ENCODE measurements around the gene CRYBA4.

The CRYBA4 gene

DNA sequence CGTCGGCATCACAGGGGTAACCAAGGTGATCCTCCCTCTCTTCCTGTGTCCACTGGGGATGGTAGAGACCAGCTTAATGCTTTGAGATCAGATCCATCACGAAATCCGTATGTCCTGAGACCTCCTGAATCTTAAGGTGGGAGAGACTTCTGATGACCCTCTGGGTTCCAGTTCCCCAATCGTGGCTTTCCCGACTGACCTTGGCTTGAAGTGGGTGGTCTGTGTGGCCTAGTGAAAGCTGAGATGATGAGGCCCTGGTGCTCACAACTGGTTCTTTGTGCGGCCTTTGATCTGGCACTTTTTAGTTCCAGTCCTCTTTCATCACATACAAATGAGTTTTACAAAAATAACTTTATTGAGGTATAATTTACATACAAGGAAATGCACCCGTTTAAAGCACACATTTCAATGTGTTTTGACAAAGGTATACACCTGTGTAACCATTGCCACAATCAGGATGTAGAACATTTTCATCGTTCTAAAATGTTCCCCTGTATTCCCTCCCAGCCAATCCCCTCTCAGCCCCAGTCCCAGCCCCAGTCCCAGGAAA is 41.7 kb downstream of the CRYBA4 start:
- no peak for DNase-seq

DNA sequence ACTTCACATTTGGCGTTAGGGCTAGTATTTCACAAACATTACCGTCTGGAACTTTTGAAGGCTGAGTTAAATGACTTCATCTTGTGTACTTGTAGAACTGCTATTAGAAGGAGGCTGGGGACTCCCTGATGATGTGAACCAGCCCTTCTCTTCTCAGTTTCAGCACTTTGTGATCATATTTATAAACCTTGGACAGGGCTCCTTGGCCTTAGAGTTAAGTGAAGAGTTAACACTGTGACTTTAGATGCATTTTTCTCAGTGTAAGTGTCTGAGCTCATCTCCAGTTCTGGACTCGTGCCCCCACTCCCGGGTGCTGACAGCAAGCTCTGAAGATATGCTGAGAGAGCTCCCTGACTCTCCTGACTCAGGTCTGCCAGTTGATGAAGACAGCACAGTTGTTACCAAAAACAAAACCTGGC is 44.1 kb downstream of the CRYBA4 start:
- DNase-seq, result no peak

DNA sequence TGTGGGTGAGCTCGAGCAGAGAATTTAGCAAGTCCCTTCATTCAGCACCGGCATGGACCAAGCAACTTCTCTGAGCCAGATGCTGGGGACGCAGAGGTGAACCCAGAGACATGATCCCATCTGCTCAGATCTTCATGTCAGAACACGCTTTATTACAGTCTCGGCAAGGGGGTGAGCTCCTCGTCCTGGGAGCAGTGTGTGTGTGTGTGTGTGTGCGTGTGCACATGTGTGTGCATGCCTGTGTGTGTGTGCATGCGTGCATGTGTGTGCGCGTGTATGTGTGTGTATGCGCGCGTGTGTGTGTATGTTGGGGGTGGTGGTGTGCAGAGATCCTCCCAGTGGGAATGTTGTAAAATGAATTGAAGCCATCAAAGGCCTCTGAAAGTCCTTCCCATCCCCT is 45.4 kb downstream of the CRYBA4 start:
- no peak for DNase-seq

DNA sequence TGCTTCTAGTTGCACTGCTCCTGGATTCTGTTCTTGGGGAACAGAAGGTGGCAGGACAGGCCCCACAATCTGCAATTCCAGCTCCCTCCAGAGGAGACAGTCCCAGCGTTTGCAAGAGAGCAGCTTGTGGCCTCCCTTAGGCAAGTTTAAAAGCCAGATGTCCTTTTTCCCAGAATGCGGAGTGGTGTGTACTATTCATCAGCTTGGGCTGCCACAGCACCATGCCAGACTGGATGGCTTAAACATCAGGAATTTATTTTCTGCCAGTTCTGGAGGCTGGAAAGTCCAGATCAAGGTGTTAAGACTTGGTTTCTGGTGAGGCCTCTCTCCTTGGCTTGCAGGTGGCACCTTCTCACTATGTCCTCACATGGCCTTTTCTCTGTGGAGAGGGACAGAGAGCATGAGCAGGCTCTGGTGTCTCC is 47.3 kb downstream of the CRYBA4 start:
- no peak for DNase-seq

DNA sequence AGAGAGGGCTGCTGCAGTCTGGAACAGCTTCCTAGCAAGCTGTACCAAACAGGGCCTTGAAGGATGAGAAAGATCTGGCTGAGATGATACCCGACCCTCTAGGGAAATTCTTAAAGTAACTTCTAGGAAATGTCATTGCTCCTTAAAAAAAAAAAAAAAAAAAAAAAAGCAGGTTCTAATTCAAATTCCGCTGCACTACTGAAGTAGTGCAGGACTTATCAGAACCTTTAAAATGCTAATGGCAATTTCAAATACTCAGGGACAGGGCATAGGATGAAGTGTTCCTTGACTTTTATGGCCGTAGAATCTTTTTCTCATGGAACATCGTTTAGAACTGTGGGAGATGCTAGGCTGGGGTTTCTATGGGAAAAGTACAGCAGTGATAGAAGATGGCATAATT is 48.7 kb downstream of the CRYBA4 start:
- no peak for DNase-seq

DNA sequence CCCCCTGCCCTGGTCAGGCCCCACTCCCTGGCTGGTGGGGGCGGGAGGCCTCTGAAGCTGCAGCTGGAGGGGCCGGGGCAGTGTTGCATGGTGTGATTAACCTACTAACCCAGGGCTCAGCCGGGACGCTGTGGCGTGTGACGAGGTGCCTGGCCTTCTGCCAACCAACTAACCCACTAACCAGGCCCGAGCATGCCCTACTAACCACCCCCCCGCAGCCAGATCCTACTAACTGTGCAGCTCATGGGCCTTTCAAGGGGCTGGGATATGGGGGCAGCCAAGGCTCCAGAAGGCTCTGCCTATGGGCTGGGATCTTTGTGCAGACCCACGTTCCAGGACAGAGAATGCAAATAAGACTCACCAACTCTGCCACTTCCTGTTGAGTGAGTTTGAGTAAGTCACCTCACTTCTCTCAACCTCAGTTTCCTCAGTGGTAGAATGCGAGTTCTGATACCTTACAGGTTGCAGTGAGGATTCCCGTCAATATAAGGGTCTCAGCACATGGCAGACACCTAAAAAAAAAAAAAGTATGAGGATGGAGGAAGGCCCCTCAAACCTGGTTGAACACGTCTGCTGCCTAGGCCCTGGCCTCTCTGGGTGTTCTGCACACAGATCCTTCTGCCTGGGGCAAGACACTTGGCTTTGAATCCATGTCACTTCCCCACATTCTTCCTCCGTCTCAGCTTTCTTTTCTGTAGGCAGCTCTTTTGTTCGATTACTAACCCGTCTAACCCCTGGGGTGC is 49.7 kb downstream of the CRYBA4 start:
- DNase-seq, result no peak

DNA sequence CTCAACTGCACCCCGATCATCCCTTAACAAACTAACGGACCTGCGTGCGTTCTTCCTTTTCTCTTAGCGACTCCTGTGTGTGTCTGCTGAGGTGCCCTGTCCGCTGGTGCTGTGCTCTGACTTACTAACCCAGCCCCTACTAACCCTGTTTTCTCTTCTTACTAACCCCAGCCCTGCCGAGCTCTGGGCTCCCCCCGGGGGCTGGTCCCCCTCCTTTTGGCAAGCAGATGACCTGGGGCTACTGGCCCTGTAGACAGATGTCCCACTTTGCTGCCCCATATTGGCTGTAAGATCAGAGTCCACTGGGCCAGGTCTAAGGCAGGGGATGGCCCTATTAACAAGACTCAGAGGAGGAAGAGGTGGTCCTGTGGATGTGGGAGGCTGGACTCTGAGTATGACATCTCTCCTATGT is 50.3 kb downstream of the CRYBA4 start:
- no peak for DNase-seq

DNA sequence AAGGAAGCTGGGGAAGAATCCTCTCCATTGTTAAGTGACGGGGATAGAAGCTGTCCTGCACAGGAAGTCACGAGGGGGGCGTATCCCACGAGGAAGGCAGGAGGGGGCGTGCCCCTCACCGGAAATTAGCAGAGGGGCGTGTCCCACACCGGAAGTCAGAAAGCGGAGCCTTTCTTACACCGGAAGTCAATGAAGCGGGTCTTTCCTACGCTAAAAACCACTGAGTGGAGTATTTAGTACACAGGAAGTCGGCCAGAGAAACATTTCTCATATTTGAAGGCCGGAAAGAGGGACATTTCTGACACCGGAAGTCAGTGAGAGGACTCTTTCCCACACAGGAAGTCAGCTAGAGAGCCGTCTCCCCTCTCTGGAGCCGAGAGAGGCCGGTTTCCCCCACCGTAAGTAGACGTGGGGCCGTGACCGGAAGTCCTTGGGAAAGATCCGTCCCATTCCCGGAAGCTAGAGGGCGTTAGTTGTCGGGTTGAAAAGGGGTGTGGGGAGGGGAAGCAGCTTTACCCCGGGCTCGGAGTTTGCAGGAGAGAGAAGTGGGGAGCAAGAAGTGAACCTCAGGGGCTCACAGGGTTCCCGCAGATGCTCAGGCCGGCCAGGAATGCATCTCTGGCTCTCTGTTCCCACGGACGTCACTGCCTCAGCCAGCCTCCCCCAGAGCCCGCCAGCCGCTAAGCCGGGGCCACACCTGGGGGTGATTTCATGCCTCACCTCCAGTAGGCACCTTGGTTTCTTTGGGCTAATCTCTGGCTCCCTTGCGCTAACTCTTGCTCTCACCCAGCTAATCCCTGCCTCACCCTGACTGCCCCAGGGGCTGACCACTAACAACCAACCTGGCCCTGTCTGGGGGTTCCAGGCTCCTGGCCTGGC is 51.1 kb downstream of the CRYBA4 start:
- DNase-seq, result peak; percentile 17 to 46

DNA sequence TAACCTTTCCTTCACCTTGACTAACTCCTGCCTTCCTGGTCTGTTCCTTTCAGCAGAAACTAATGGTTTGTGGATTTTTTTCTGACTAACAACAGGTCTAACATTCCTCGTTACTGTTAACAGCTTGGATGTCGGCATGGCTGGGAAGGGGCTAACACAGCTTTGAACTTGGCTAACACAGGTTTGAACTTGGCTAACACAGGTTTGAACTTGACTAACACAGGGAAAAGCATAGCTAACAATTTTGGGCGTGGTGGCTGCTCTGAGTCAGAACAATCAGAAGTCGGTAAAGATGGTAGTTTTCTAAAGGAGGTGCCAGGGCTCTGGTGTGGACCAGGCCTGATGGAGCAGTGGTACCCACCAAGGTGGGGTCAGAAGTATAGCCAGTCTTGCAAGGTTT is 51.7 kb downstream of the CRYBA4 start:
- no peak for DNase-seq

DNA sequence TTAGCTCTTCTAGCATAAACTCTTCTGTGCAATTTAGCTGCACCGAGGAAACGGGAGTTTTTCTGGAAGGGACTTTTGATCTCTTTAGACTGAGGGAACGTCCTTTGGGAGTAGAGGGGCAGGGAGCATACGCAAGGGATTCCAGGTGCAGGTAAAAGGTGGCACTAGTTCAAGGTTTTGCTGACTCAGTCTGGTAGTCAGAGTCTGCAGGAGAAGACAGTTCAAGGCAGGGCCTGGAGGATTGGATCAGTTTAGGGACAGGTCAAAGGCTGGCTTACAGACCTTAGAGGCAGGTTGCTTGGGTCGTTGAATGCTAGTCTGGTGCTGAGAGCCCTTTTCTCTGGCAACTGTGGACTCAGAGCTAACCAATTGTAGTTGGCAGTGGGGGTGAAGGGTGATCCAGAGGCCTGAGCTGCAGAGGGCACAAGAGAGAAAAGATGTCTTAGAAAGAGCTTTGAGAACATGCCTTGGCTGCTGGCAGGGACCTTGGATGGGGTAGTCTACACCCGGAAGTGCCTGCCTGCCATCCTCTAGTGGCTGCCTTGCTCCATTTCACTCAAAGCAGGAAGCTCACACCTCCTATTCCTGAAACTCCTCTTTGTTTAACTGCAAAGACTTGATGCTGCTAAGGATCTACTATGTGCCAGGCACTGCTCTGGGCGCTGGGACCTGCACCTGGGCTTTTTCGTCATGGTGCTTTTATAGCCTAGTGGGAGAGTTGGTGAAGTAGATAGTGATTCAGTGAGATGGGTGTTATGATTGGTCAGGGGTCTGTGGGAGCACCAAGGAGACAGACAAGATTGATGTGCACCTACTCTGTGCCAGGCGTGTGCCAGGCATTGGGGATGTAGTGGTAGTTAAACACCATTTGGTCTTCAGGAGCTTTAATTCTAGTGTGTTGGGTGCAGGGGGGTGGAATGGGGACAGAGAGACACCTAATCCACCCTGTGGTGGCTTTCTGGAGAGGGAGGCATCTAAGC is 52.7 kb downstream of the CRYBA4 start:
- no peak for DNase-seq

DNA sequence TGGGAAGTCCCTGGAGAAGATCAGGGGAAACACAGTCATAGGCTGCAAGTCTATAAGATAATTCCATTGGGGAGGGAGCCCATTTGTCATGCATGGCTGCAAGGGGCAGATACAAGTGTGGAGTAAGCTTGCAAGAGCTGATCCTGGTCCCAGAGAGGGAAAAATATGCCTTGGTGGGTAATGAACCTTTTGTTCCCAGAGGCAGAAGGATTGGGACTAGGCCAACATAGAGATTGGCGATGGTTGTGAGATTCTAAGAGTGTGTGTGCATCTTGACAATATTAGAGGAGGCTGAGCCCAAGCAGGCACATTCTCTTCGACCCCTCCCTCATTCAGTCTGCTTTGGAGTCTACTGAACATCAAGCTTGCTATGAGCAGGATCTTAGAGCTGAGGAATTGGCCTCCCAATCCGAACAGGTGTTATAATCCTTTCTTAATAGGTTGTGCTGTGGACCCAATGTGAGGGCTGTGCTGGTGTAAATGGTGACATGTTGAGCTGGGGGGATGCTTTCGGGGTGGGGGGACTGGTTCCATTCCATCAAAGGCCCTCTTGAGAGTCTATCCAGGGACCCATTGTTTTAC is 54.0 kb downstream of the CRYBA4 start:
- DNase-seq, result no peak

DNA sequence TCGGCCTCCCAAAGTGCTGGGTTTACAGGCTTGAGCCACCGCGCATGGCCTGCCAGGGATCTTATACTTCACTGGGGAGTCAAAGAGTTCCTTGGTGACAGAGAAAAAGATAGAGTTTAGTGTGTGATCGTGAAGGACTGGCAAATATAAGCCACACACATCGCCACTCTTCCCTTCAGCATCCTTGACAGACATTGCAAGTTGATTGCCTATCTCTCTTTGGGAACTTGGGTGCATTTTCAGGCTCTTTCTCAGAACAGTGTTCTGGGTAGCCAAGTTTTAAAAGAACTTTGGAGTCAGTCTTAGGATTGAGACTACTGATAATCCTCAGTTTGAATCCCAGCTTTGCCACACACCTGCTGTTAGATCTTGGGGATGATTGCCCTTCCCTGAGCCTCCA is 55.5 kb downstream of the CRYBA4 start:
- DNase-seq, result no peak

DNA sequence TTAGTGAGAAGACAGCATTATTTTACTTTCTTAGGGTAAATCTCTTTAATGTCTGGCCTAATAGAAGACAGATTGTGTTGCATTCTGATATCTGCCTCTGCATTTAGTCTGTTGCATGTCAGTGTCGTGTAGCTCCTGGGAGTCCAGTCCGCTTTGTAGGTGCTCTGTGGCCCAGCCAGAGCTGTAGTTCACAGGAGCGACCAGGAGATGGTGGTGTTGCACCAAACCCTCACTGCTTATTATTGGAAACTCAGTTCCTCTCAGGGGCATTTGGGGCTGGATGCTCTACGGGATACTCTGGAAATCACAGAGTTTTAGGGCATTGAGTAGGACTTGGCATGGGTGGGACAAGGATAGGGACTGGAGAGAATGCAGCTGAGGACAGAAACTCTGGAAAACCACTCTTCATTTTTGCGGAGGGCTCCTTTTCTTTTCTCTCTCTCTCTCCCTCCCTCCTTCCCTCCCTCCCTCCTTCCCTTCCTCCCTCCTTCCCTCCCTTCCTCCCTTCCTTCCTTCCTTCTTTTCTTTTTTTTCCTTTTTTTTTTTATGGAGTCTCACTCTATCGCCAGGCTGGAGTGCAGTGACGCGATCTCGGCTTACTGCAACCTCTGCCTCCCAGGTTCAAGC is 57.4 kb downstream of the CRYBA4 start:
- no peak for DNase-seq
